HG03196 (cell line): Measurements from ENCODE around the gene AGFG1.

Experiments used
- ATAC-seq: cut with Tn5 transposase; IDR thresholded peaks from one replicate; pipeline ENCODE4 v1.9.1; 2021; ENCODE audit not compliant: unreplicated experiment

AGFG1 gene

GRCh38 chr2:227471924-227472264, at the start of gene AGFG1:
AGFG1 (plus strand) TSS chr2:227472156; CDS start chr2:227472422, 266 bp downstream.
- ATAC-seq = peak; percentile 90

GRCh38 chr2:227423656-227424499, 48.1 kb upstream of the AGFG1 start:
- ATAC-seq = no peak

- no peak for ATAC-seq
Observed at GRCh38 chr2:227428731-227429285, 43.1 kb upstream of the AGFG1 start.

- no peak for ATAC-seq
Observed at GRCh38 chr2:227430639-227431038, 41.3 kb upstream of the AGFG1 start.

GRCh38 chr2:227433171-227433570, 38.8 kb upstream of the AGFG1 start:
- no peak for ATAC-seq

GRCh38 chr2:227436436-227437174, 35.4 kb upstream of the AGFG1 start:
- no peak for ATAC-seq

- no peak for ATAC-seq
Observed at GRCh38 chr2:227439214-227439613, 32.7 kb upstream of the AGFG1 start.

- no peak for ATAC-seq
Observed at GRCh38 chr2:227442639-227443038, 29.3 kb upstream of the AGFG1 start.

- no peak for ATAC-seq
Observed at GRCh38 chr2:227443889-227444568, 27.9 kb upstream of the AGFG1 start.

GRCh38 chr2:227447606-227448005, 24.4 kb upstream of the AGFG1 start:
- ATAC-seq = no peak

- no peak for ATAC-seq
Observed at GRCh38 chr2:227450311-227450841, 21.6 kb upstream of the AGFG1 start.

GRCh38 chr2:227450926-227451654, 20.9 kb upstream of the AGFG1 start:
- ATAC-seq = no peak

GRCh38 chr2:227451655-227451992, 20.3 kb upstream of the AGFG1 start:
- no peak for ATAC-seq

- no peak for ATAC-seq
Observed at GRCh38 chr2:227453810-227454209, 18.1 kb upstream of the AGFG1 start.

- no peak for ATAC-seq
Observed at GRCh38 chr2:227454323-227454860, 17.6 kb upstream of the AGFG1 start.

GRCh38 chr2:227455200-227455599, 16.8 kb upstream of the AGFG1 start:
- ATAC-seq = no peak

GRCh38 chr2:227456102-227456501, 15.9 kb upstream of the AGFG1 start:
- ATAC-seq = no peak

- no peak for ATAC-seq
Observed at GRCh38 chr2:227456772-227457171, 15.2 kb upstream of the AGFG1 start.

GRCh38 chr2:227460070-227460485, 11.9 kb upstream of the AGFG1 start:
- no peak for ATAC-seq

- no peak for ATAC-seq
Observed at GRCh38 chr2:227460833-227461232, 11.1 kb upstream of the AGFG1 start.
